IPS DF 6.9 (cell line): ENCODE results near the gene OXCT1.
A peak's percentile ranks its signal among the peaks of the same experiment; 100 is the strongest.

Experiments used
- DNase-seq: peaks from one replicate; pipeline ENCODE4 v3.0.0-alpha.2; 2013; ENCODE audit warnings: low read depth, low spot score
- H3K27ac ChIP-seq: one replicate; pipeline ENCODE4 v1.5.1; 2013; ENCODE audit warnings: low read length, control low read depth
- H3K27me3 ChIP-seq: 2 replicates; pipeline ENCODE4 v1.6.1; 2013; ENCODE audit warnings: mild to moderate bottlenecking, low read length; ENCODE audit not compliant: control insufficient read depth, insufficient read depth
- H3K36me3 ChIP-seq: 2 replicates; pipeline ENCODE4 v1.6.1; 2013; ENCODE audit warnings: low read length; ENCODE audit not compliant: control insufficient read depth, insufficient read depth
- H3K4me1 ChIP-seq: 2 replicates; pipeline ENCODE4 v1.6.1; 2013; ENCODE audit warnings: low read length; ENCODE audit not compliant: control insufficient read depth, insufficient read depth
- H3K4me3 ChIP-seq: 2 replicates; pipeline ENCODE4 v1.5.1; 2013; ENCODE audit warnings: mild to moderate bottlenecking, low read length
- H3K9me3 ChIP-seq: 2 replicates; pipeline ENCODE4 v1.6.1; 2013; ENCODE audit warnings: low read length, inconsistent platforms; ENCODE audit not compliant: control insufficient read depth, insufficient read depth
- WGBS: extraction: QIAGEN DNeasy Blood & Tissue Kit; methylation state at CpG from one replicate; pipeline ENCODE4 v1.1.7; 2013; ENCODE audit warnings: mixed read lengths, missing lambda C conversion rate; ENCODE audit not compliant: insufficient read length, insufficient coverage; 5-methylcytosine and 5-hydroxymethylcytosine counted together

The OXCT1 gene

GRCh38 chr5:41869724-41870626, at the start of gene OXCT1:
Gene OXCT1 (minus strand): TSS chr5:41870425. CDS start chr5:41870358, 67 bp downstream.
- Histone ChIP-seq H3K27me3 (peaks cover 2% of the 10 kb centered on the region; the same call in 1 of the 2 replicates), H3K4me1 (no peaks in the 10 kb centered on the region), H3K36me3 (no peaks in the 10 kb centered on the region), H3K9me3 (no peaks in the 10 kb centered on the region), H3K4me3 (peak within 1 kb of the TSS; percentile 73; the same call in 1 of the 2 replicates), H3K27ac (no peak within 1 kb of the TSS)
- no CpG with 5 or more reads among the region's 82 CpGs for WGBS
- DNase-seq: peak; percentile 33

GRCh38 chr5:41918105-41918504, 47.9 kb upstream of the OXCT1 start:
- no peak for DNase-seq
- no peaks in the 10 kb centered on the region for H3K9me3 ChIP-seq
- H3K27ac ChIP-seq: no peak overlapping the region
- whole genome bisulfite sequencing: no CpG with 5 or more reads among the region's 2 CpGs
- H3K27me3 ChIP-seq: no peaks in the 10 kb centered on the region
- H3K4me3 ChIP-seq: no peak overlapping the region
- H3K4me1 ChIP-seq: no peaks in the 10 kb centered on the region
- peaks cover 2% of the 10 kb centered on the region; the same call in 1 of the 2 replicates for H3K36me3 ChIP-seq

GRCh38 chr5:41908374-41909079, 38.3 kb upstream of the OXCT1 start:
- H3K27me3 ChIP-seq: no peaks in the 10 kb centered on the region
- no peaks in the 10 kb centered on the region for H3K4me1 ChIP-seq
- peaks cover 4% of the 10 kb centered on the region; the same call in 1 of the 2 replicates for H3K36me3 ChIP-seq
- no peak overlapping the region for H3K4me3 ChIP-seq
- H3K27ac ChIP-seq: no peak overlapping the region
- no CpG with 5 or more reads among the region's 4 CpGs for WGBS
- no peaks in the 10 kb centered on the region for H3K9me3 ChIP-seq
- DNase-seq: no peak

- Histone ChIP-seq H3K27me3 (no peaks in the 10 kb centered on the region), H3K36me3 (no peaks in the 10 kb centered on the region; the same call in 1 of the 2 replicates), H3K4me3 (no peak overlapping the region), H3K27ac (no peak overlapping the region), H3K9me3 (no peaks in the 10 kb centered on the region), H3K4me1 (no peaks in the 10 kb centered on the region)
- WGBS: no CpG with 5 or more reads among the region's 2 CpGs
- no peak for DNase-seq
Measured at GRCh38 chr5:41906151-41906550, 35.9 kb upstream of the OXCT1 start.

GRCh38 chr5:41903892-41904799, 33.9 kb upstream of the OXCT1 start, which contains the start of gene RIMOC1:
Gene RIMOC1 (plus strand): TSS chr5:41904344. CDS start chr5:41904368, 24 bp downstream.
- no peaks in the 10 kb centered on the region for H3K9me3 ChIP-seq
- WGBS: no CpG with 5 or more reads among the region's 55 CpGs
- no peaks in the 10 kb centered on the region for H3K36me3 ChIP-seq
- H3K4me3 ChIP-seq: peak within 1 kb of the TSS; percentile 62
- no peaks in the 10 kb centered on the region for H3K4me1 ChIP-seq
- DNase-seq: peak; percentile 94
- no peaks in the 10 kb centered on the region for H3K27me3 ChIP-seq
- H3K27ac ChIP-seq: no peak within 1 kb of the TSS

- no peaks in the 10 kb centered on the region for H3K4me1 ChIP-seq
- H3K27ac ChIP-seq: no peak overlapping the region
- H3K9me3 ChIP-seq: no peaks in the 10 kb centered on the region
- no peak for DNase-seq
- H3K27me3 ChIP-seq: no peaks in the 10 kb centered on the region
- no peaks in the 10 kb centered on the region for H3K36me3 ChIP-seq
- peak overlapping the region; percentile 43; the same call in 1 of the 2 replicates for H3K4me3 ChIP-seq
- WGBS: no CpG with 5 or more reads among the region's 8 CpGs
Measured at GRCh38 chr5:41903382-41903891, 33.2 kb upstream of the OXCT1 start.

- Histone ChIP-seq H3K9me3 (no peaks in the 10 kb centered on the region), H3K4me1 (no peaks in the 10 kb centered on the region), H3K27me3 (no peaks in the 10 kb centered on the region), H3K36me3 (no peaks in the 10 kb centered on the region), H3K4me3 (no peak overlapping the region), H3K27ac (no peak overlapping the region)
- WGBS: 100% methylated on average over 1 of the region's 2 CpGs
- no peak for DNase-seq
Measured at GRCh38 chr5:41896230-41896629, 26.0 kb upstream of the OXCT1 start.

- H3K27ac ChIP-seq: no peak overlapping the region
- no peak for DNase-seq
- no peak overlapping the region for H3K4me3 ChIP-seq
- H3K36me3 ChIP-seq: no peaks in the 10 kb centered on the region
- H3K27me3 ChIP-seq: no peaks in the 10 kb centered on the region
- no peaks in the 10 kb centered on the region for H3K4me1 ChIP-seq
- no CpG with 5 or more reads among the region's 3 CpGs for WGBS
- H3K9me3 ChIP-seq: no peaks in the 10 kb centered on the region
Measured at GRCh38 chr5:41893074-41893851, 23.0 kb upstream of the OXCT1 start.

GRCh38 chr5:41892031-41892430, 21.8 kb upstream of the OXCT1 start:
- no peak for DNase-seq
- no peak overlapping the region for H3K27ac ChIP-seq
- no peak overlapping the region for H3K4me3 ChIP-seq
- H3K4me1 ChIP-seq: no peaks in the 10 kb centered on the region
- no peaks in the 10 kb centered on the region for H3K27me3 ChIP-seq
- no peaks in the 10 kb centered on the region for H3K36me3 ChIP-seq
- H3K9me3 ChIP-seq: no peaks in the 10 kb centered on the region
